Measurements from ENCODE around the gene CAMTA1. TPM values are rescaled to one million over a fixed set of nuclear protein-coding genes. Genes with fewer than 3 reads are reported as not detected.

The CAMTA1 gene
- total and polyA plus RNA-seq, 9 of the 15 experiments (the other 6 are each of a cell fraction or from before 2014, with no cell fraction given) = 43.9 to 161 (median 65.9) TPM

DNA sequence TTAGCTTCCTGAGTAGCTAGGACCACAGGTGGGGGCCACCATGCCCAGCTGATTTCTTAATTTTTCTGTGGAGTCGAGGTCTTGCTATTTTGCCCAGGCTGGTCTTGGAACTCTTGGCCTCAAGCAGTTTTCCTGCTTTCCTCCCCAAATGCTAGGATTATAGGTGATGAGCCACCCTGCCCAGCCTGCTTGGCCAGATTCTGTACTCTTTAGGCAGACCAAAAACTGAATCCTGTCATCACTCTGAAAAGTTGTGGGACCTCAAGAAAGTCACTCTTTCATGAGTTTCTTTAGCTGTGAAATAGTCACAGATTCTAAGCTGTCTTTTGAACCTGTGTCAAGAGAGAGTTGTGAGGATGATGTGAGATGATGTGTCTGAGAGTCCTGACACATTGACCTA, 105.4 kb downstream of the CAMTA1 start (continued):
- TF ChIP-seq, protein P1, sequence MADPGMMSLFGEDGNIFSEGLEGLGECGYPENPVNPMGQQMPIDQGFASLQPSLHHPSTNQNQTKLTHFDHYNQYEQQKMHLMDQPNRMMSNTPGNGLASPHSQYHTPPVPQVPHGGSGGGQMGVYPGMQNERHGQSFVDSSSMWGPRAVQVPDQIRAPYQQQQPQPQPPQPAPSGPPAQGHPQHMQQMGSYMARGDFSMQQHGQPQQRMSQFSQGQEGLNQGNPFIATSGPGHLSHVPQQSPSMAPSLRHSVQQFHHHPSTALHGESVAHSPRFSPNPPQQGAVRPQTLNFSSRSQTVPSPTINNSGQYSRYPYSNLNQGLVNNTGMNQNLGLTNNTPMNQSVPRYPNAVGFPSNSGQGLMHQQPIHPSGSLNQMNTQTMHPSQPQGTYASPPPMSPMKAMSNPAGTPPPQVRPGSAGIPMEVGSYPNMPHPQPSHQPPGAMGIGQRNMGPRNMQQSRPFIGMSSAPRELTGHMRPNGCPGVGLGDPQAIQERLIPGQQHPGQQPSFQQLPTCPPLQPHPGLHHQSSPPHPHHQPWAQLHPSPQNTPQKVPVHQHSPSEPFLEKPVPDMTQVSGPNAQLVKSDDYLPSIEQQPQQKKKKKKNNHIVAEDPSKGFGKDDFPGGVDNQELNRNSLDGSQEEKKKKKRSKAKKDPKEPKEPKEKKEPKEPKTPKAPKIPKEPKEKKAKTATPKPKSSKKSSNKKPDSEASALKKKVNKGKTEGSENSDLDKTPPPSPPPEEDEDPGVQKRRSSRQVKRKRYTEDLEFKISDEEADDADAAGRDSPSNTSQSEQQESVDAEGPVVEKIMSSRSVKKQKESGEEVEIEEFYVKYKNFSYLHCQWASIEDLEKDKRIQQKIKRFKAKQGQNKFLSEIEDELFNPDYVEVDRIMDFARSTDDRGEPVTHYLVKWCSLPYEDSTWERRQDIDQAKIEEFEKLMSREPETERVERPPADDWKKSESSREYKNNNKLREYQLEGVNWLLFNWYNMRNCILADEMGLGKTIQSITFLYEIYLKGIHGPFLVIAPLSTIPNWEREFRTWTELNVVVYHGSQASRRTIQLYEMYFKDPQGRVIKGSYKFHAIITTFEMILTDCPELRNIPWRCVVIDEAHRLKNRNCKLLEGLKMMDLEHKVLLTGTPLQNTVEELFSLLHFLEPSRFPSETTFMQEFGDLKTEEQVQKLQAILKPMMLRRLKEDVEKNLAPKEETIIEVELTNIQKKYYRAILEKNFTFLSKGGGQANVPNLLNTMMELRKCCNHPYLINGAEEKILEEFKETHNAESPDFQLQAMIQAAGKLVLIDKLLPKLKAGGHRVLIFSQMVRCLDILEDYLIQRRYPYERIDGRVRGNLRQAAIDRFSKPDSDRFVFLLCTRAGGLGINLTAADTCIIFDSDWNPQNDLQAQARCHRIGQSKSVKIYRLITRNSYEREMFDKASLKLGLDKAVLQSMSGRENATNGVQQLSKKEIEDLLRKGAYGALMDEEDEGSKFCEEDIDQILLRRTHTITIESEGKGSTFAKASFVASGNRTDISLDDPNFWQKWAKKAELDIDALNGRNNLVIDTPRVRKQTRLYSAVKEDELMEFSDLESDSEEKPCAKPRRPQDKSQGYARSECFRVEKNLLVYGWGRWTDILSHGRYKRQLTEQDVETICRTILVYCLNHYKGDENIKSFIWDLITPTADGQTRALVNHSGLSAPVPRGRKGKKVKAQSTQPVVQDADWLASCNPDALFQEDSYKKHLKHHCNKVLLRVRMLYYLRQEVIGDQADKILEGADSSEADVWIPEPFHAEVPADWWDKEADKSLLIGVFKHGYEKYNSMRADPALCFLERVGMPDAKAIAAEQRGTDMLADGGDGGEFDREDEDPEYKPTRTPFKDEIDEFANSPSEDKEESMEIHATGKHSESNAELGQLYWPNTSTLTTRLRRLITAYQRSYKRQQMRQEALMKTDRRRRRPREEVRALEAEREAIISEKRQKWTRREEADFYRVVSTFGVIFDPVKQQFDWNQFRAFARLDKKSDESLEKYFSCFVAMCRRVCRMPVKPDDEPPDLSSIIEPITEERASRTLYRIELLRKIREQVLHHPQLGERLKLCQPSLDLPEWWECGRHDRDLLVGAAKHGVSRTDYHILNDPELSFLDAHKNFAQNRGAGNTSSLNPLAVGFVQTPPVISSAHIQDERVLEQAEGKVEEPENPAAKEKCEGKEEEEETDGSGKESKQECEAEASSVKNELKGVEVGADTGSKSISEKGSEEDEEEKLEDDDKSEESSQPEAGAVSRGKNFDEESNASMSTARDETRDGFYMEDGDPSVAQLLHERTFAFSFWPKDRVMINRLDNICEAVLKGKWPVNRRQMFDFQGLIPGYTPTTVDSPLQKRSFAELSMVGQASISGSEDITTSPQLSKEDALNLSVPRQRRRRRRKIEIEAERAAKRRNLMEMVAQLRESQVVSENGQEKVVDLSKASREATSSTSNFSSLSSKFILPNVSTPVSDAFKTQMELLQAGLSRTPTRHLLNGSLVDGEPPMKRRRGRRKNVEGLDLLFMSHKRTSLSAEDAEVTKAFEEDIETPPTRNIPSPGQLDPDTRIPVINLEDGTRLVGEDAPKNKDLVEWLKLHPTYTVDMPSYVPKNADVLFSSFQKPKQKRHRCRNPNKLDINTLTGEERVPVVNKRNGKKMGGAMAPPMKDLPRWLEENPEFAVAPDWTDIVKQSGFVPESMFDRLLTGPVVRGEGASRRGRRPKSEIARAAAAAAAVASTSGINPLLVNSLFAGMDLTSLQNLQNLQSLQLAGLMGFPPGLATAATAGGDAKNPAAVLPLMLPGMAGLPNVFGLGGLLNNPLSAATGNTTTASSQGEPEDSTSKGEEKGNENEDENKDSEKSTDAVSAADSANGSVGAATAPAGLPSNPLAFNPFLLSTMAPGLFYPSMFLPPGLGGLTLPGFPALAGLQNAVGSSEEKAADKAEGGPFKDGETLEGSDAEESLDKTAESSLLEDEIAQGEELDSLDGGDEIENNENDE (IDR thresholded peaks at IDR 0.05; ENCODE audit: low read depth, low read length) = no peak
- no peak for TF ChIP-seq ZNF407 (IDR thresholded peaks at IDR 0.05; ENCODE audit: low read depth)
- no peak for TF ChIP-seq ZNF655 (CRISPR knock-in tag; IDR thresholded peaks at IDR 0.05)
- no peak for TF ChIP-seq STAT5A (IDR thresholded peaks at IDR 0.05; ENCODE audit: borderline replicate concordance, low read length)
- TF ChIP-seq ILK (tag; IDR thresholded peaks at IDR 0.05; ENCODE audit: borderline replicate concordance, low read depth) = no peak
- TF ChIP-seq NFIC (IDR thresholded peaks at IDR 0.05) = no peak
- no peak for TF ChIP-seq WHSC1 (IDR thresholded peaks at IDR 0.05; ENCODE audit: low read length)
- TF ChIP-seq MAFG (tag; conservative IDR thresholded peaks at IDR 0.05) = no peak
